GM21423 (cell line): ENCODE results near the gene GJB6.

Experiments
- ATAC-seq: cut with Tn5 transposase; IDR thresholded peaks from one replicate; pipeline ENCODE4 v1.9.1; 2021; ENCODE audit warnings: mild to moderate bottlenecking, moderate library complexity; ENCODE audit not compliant: unreplicated experiment

Gene GJB6

GRCh38 chr13:20190481-20191310 is 41.4 kb downstream of the GJB6 start:
- ATAC-seq = no peak

GRCh38 chr13:20190076-20190475 is 42.0 kb downstream of the GJB6 start:
- no peak for ATAC-seq

- no peak for ATAC-seq
These were observed 43.2 kb downstream of the GJB6 start for GRCh38 chr13:20188667-20189553.

- no peak for ATAC-seq
These were observed 45.3 kb downstream of the GJB6 start for GRCh38 chr13:20186771-20187170.

GRCh38 chr13:20185366-20186056 is 46.6 kb downstream of the GJB6 start:
- no peak for ATAC-seq

GRCh38 chr13:20182231-20182846 is 49.8 kb downstream of the GJB6 start:
- peak; percentile 80 for ATAC-seq

- ATAC-seq = no peak
These were observed 50.9 kb downstream of the GJB6 start for GRCh38 chr13:20181188-20181587.

GRCh38 chr13:20178156-20178555 is 54.0 kb downstream of the GJB6 start:
- no peak for ATAC-seq

GRCh38 chr13:20177049-20177831 is 54.9 kb downstream of the GJB6 start:
- ATAC-seq = no peak

- ATAC-seq = no peak
These were observed 56.0 kb downstream of the GJB6 start for GRCh38 chr13:20175907-20176652.

- no peak for ATAC-seq
These were observed 56.7 kb downstream of the GJB6 start for GRCh38 chr13:20175406-20175794.

GRCh38 chr13:20174656-20175405 is 57.3 kb downstream of the GJB6 start:
- peak; percentile 93 for ATAC-seq

GRCh38 chr13:20173116-20173746 is 58.9 kb downstream of the GJB6 start:
- no peak for ATAC-seq
